Measurements from ENCODE around the gene AHDC1. TPM values are rescaled to one million over a fixed set of nuclear protein-coding genes. Genes with fewer than 3 reads are reported as not detected.

Gene AHDC1
- total and polyA plus RNA-seq, 10 of the 15 experiments (the other 5 are each of a cell fraction or from before 2014, with no cell fraction given): 0.21 to 13.0 (median 1.4) TPM

GRCh38 chr1:27602462-27603308 lies 1.3 kb downstream of the AHDC1 start (continued):
- TF ChIP-seq IRF3 (IDR thresholded peaks at IDR 0.05) (no peak), MYB (IDR thresholded peaks at IDR 0.05; ENCODE audit: borderline replicate concordance, low read depth, low read length) (no peak), RELB (IDR thresholded peaks at IDR 0.05; ENCODE audit: low read depth) (no peak), PBX3 (IDR thresholded peaks at IDR 0.05; ENCODE audit: insufficient replicate concordance, low read depth, low read length) (peak; percentile 82), PRDM15 (CRISPR knock-in tag; IDR thresholded peaks at IDR 0.05) (no peak), RAD21 (IDR thresholded peaks at IDR 0.05; ENCODE audit: insufficient read depth, low read depth, low read length) (no peak), ZSCAN29 (IDR thresholded peaks at IDR 0.05) (no peak)
